Measurements from ENCODE around the gene ADH6. TPM values are rescaled to one million over a fixed set of nuclear protein-coding genes. Genes with fewer than 3 reads are reported as not detected.

ADH6 gene
- total and polyA plus RNA-seq, 9 of the 15 experiments (the other 6 are each of a cell fraction or from before 2014, with no cell fraction given): 0.13 TPM; not detected in 8

- ChIA-PET CTCF (ENCODE audit: low intra/inter-chr PET ratio) (no interaction called here), POLR2A (no interaction called here)
- BruUV-seq (replicated peaks): no TSS peak
Measured at GRCh38 chr4:99185581-99185980, 33.5 kb downstream of the ADH6 start.

GRCh38 chr4:99180382-99181070 lies 38.5 kb downstream of the ADH6 start:
- no peak for DNase-seq (ENCODE audit: extremely low read depth in 1 of 4, low spot score in 3 of 4)
- H2AFZ ChIP-seq (ENCODE audit: low read depth, low read length): no peak overlapping the region
- no peaks in the 10 kb centered on the region for H4K20me1 ChIP-seq (replicated peaks; ENCODE audit: control insufficient read depth, insufficient read depth, low read length)
- no peak overlapping the region for H3K4me2 ChIP-seq (ENCODE audit: insufficient read depth, low read length)
- no peak overlapping the region for H3K4me3 ChIP-seq
- no peak overlapping the region for H3K9ac ChIP-seq (ENCODE audit: insufficient read depth in 1 of 2, low read depth in 2 of 2, low read length in 2 of 2)
- H3K9me1 ChIP-seq (ENCODE audit: control insufficient read depth, insufficient read depth, low read length): no peaks in the 10 kb centered on the region
- H3K9me3 ChIP-seq (replicated peaks; ENCODE audit: control insufficient read depth, insufficient read depth, low read depth, low read length): no peaks in the 10 kb centered on the region
- no peaks in the 10 kb centered on the region for H3K79me2 ChIP-seq (ENCODE audit: control insufficient read depth, insufficient read depth, low read length)
- in situ Hi-C loops (cut with MboI) (no loop called here), intact Hi-C loops (cut with micrococcal nuclease) (no loop called here)
- POLR2A ChIA-PET: interaction anchor here (0.6 kb wide), 1 partner anchor 229 kb away, joined by 3 read pairs; no protein-coding TSS in a partner anchor
- ATAC-seq: no peak
- H3K36me3 ChIP-seq (ENCODE audit: control insufficient read depth, insufficient read depth, low read length): no peaks in the 10 kb centered on the region
- H3K27me3 ChIP-seq (ENCODE audit: control insufficient read depth in 2 of 2, insufficient read depth in 2 of 2, low read length in 2 of 2): no peaks in the 10 kb centered on the region
- whole genome bisulfite sequencing (ENCODE audit: insufficient coverage, low coverage, missing lambda C conversion rate): 0% methylated on average over 2 of the region's 2 CpGs
- FAIRE-seq: no peak
- no peaks in the 10 kb centered on the region for H3K4me1 ChIP-seq (replicated peaks in 1 of 2; ENCODE audit: control insufficient read depth in 2 of 2, insufficient read depth in 2 of 2, low read length in 2 of 2)
- no peak overlapping the region for H3K27ac ChIP-seq (ENCODE audit: extremely low read depth, low read depth, low read length)
- TF ChIP-seq CHAMP1 (IDR thresholded peaks at IDR 0.05) (no peak), ZHX1 (conservative IDR thresholded peaks at IDR 0.05; ENCODE audit: low read length) (no peak), SNAPC5 (CRISPR knock-in tag; IDR thresholded peaks at IDR 0.05) (no peak), PHB2 (IDR thresholded peaks at IDR 0.05; ENCODE audit: low read depth) (no peak), KAT7 (CRISPR knock-in tag; IDR thresholded peaks at IDR 0.05; ENCODE audit: borderline replicate concordance) (no peak)
- CTCF ChIA-PET (ENCODE audit: low intra/inter-chr PET ratio): no interaction called here
- BruUV-seq (replicated peaks): no TSS peak

More at GRCh38 chr4:99185581-99185980, 33.5 kb downstream of the ADH6 start:
- ATAC-seq (no peak), FAIRE-seq (no peak), DNase-seq (ENCODE audit: extremely low read depth in 1 of 4, low spot score in 3 of 4) (no peak)
- H3K9me1 ChIP-seq (ENCODE audit: control insufficient read depth, insufficient read depth, low read length): no peaks in the 10 kb centered on the region
- no peak overlapping the region for H3K9ac ChIP-seq (ENCODE audit: insufficient read depth in 1 of 2, low read depth in 2 of 2, low read length in 2 of 2)
- H3K27ac ChIP-seq (ENCODE audit: extremely low read depth, low read depth, low read length): no peak overlapping the region
- intact Hi-C loops (cut with micrococcal nuclease) (no loop called here), in situ Hi-C loops (cut with MboI) (no loop called here)
- H4K20me1 ChIP-seq (replicated peaks; ENCODE audit: control insufficient read depth, insufficient read depth, low read length): no peaks in the 10 kb centered on the region
- H3K4me3 ChIP-seq: no peak overlapping the region
- no peaks in the 10 kb centered on the region for H3K4me1 ChIP-seq (replicated peaks in 1 of 2; ENCODE audit: control insufficient read depth in 2 of 2, insufficient read depth in 2 of 2, low read length in 2 of 2)
- no peaks in the 10 kb centered on the region for H3K9me3 ChIP-seq (replicated peaks; ENCODE audit: control insufficient read depth, insufficient read depth, low read depth, low read length)
- no peak overlapping the region for H3K4me2 ChIP-seq (ENCODE audit: insufficient read depth, low read length)
- H3K27me3 ChIP-seq (ENCODE audit: control insufficient read depth in 2 of 2, insufficient read depth in 2 of 2, low read length in 2 of 2): no peaks in the 10 kb centered on the region
- no peaks in the 10 kb centered on the region for H3K79me2 ChIP-seq (ENCODE audit: control insufficient read depth, insufficient read depth, low read length)
- no peak overlapping the region for H2AFZ ChIP-seq (ENCODE audit: low read depth, low read length)
- TF ChIP-seq MXI1 (IDR thresholded peaks at IDR 0.05; ENCODE audit: low read depth, low read length) (no peak), ZNF766 (CRISPR knock-in tag; conservative IDR thresholded peaks at IDR 0.05) (no peak)
- no peaks in the 10 kb centered on the region for H3K36me3 ChIP-seq (ENCODE audit: control insufficient read depth, insufficient read depth, low read length)
- 0% methylated on average over 2 of the region's 2 CpGs for WGBS (ENCODE audit: insufficient coverage, low coverage, missing lambda C conversion rate)

Data from K562 (cell line).